Ramos (cell line): ENCODE results near the gene PLCD3.

ENCODE experiments used
- in situ Hi-C: fragments of 300-500 bp; cut with MboI; formaldehyde crosslinking; loops from one replicate; pipeline ENCODE4 v1.14.3; 2022; ENCODE audit warnings: low sequenced_read_pairs; ENCODE audit not compliant: unreplicated experiment

The PLCD3 gene

DNA sequence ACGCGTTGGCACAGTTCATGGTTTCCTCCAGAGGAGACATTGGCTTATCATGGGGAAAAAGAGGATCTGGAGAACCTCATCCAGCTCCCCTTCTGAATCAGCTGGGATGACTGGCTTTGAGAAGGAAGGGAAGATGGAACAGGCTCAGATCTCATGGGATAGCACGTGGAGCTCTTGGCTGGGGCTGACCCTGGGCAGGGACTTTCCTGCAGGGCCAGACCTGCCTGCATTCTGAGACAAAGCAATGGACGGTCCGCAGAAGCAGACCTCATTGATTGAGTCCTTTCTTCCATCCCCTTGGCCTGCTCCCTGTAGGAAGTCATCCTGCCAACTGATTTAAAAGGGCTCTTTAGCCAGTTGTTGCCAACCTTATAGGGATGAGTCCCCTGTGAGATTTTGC lies 26.2 kb downstream of the PLCD3 start:
- in situ Hi-C loops = loop anchor here (10.0 kb wide), 1 partner anchor 331 kb away; no protein-coding TSS in a partner anchor

GRCh38 chr17:45104907-45105624 lies 27.2 kb downstream of the PLCD3 start:
- in situ Hi-C loops = loop anchor here (10.0 kb wide), 1 partner anchor 330 kb away; no protein-coding TSS in a partner anchor

DNA sequence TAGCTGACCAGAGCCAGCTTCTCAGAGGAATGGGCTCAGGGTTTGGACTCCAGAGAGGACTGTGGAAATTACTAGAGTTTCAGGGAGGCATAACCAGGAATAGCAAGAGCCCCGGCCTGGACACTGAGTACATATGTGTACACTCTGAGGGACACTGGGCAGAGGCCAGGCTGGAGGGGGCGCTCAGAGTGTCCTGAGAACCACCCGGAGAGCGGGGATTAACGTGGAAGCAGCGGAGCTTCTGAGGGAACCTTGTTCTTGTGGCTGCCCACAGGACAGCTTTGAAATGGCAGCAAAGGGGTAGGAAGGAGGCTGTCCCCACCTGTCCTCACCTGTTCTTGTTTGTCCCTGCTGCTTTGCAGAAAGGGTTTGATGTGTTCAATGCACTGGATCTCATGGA lies 27.8 kb downstream of the PLCD3 start:
- in situ Hi-C loops = loop anchor here (10.0 kb wide), 1 partner anchor 330 kb away; no protein-coding TSS in a partner anchor

- in situ Hi-C loops = loop anchor here (10.0 kb wide), 1 partner anchor 329 kb away; no protein-coding TSS in a partner anchor
Measured at GRCh38 chr17:45104029-45104428, 28.3 kb downstream of the PLCD3 start.

- in situ Hi-C loops = loop anchor here (10.0 kb wide), 1 partner anchor 329 kb away; no protein-coding TSS in a partner anchor
Measured at GRCh38 chr17:45103269-45103795, 29.0 kb downstream of the PLCD3 start.

DNA sequence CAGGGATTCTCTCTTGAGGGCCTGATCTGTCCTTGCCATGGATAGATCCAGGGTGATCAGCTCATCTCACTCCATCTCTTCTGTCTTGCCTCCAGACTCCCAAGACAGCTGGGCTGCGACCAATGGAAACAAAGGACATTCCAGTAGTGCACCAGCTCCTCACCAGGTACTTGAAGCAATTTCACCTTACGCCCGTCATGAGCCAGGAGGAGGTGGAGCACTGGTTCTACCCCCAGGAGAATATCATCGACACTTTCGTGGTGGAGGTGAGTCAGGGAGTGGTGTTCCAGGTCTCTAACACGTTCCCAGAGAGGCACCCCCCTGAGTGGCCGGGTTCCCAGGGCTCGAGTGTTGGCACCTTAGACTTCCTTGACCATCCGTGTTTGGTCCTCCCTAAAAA lies 29.5 kb downstream of the PLCD3 start:
- in situ Hi-C loops = loop anchor here (10.0 kb wide), 1 partner anchor 328 kb away; no protein-coding TSS in a partner anchor

- in situ Hi-C loops = loop anchor here (10.0 kb wide), 1 partner anchor 327 kb away; no protein-coding TSS in a partner anchor
Measured at GRCh38 chr17:45101883-45102811, 30.2 kb downstream of the PLCD3 start.

- in situ Hi-C loops = loop anchor here (10.0 kb wide), 1 partner anchor 327 kb away; no protein-coding TSS in a partner anchor
Measured at GRCh38 chr17:45101546-45101882, 30.8 kb downstream of the PLCD3 start.

DNA sequence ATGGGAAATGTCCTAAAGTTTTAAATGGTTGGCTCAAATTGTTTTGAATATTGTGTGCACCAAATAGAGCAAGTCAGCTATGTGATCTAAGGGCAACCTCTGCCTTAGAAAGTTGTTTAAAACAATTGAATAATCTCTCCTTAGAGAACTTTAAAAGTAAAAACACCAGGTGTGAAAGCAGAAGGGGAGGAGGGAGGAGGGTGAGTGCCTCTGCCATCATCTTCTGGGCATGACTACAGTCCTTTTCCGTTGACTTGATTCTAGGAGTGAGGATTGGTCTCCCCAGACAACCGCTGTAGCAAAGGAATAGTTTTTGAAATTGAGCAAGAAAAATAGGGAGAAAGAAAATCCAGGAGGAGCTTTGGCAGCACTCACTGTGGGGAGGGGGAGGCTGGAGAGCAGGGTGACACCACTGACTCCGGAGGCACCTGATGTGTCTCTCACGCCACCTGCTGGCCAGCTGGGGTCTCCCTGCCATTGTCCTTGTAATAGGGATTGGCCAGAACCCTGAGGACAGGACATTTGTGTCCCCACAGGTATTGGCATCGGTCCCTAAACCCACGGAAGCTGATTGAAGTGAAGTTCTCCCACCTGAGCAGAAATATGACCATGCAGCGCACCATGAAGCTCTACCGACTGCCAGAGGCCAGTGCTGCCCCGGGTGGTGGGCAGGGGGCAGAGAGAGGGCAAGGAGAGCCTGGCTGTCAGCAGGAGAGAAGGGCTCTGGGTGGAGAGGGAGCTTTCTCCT lies 33.3 kb downstream of the PLCD3 start:
- in situ Hi-C loops = no loop called here

DNA sequence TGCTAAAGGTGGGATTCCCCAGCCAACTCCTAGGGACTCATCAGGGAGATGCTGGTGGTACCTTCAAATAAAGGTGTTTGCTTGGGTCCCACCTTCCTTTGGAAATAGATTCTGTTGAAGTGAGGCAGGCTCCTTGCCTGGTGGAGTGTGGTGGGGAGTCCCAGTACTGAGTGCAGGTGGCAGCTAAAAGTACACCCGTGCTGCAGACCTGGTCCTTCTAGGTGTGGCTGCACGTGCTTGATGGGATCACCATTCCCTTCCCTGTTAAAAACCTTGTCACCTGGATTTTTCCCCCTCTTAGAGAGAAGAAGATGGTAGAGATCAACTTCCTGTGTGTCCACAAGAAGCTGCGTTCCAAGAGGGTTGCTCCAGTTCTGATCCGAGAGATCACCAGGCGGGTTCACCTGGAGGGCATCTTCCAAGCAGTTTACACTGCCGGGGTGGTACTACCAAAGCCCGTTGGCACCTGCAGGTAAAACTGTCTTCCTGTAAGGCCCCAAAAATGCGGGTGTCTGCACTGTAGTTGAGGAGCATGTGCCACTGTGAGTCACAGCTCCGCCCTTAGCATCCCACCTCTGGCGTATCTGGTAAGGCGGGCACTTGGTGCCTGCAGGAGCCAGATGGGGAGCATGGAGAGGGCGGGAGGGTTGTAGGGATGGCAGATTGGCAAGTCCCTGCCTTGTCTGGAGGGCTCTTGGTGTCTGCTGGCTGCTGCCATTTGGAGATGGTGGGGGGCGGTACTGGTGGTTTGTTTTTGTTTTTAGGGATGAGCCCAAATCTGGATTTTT lies 34.0 kb downstream of the PLCD3 start:
- in situ Hi-C loops = no loop called here

DNA sequence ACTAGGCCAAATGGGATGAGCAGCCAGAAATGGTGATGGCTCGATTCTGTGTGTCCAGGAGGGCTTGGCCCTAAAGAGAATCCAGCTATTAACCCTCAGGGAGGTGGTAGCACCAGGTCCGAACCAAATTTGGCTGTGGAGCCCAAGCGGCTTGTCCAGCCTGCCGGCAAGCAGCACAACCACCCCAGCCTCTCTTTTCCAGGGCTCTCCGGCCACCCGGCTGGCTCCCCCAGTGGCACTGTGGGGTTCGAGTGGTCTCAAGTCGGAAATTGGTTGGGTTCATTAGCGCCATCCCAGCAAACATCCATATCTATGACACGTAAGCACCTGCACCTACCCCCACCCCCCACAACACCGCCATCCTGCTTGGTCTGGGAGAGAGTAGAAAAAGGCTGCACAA lies 35.4 kb downstream of the PLCD3 start:
- in situ Hi-C loops = no loop called here

DNA sequence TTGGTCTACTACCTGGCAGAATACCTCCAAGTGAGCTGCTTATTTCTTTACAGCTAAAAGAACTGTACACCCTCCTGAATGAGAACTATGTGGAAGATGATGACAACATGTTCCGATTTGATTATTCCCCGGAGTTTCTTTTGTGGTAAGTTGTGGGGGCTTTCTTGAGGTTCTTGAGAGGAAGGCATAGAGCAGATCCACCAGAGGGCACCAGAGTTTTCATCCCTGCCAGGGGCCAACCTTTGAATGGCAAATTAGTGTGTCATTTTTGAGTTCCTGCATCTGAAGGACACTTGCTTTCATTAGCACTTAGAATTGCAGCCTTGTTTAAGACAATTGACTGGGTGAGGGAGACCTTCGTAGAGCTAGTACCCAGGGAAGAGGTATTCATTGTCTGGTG lies 36.2 kb downstream of the PLCD3 start:
- in situ Hi-C loops = no loop called here

DNA sequence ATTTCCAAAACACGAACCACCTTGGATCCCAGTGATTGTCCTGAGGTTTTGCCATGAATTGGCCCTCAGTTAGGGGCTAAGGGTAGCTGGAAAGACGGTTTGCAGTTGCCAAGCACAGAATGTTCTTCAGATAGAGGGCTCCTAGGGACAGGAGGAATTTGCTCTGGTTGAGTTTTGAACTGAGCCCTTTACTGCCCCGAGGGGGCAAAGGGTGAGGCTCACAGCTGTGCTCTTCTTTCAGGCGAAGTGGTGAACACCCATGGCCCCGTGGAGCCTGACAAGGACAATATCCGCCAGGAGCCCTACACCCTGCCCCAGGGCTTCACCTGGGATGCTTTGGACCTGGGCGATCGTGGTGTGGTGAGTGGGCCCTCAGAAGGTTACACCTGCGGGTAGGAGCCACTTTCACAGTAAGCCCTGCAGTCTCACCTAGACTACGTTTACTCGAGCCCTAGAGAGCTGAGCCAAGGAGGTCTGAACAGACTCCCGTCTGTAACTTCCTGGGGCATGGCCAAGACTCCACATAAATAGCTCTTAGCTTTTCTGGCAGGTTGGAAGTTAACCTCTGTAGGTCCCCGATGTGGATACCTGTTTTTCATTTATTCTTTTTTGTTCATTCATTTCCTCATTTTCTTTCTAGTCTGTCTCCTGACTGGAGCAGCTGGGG lies 38.7 kb downstream of the PLCD3 start:
- in situ Hi-C loops = no loop called here

GRCh38 chr17:45092911-45093430 lies 39.3 kb downstream of the PLCD3 start:
- in situ Hi-C loops = no loop called here

- in situ Hi-C loops = no loop called here
Measured at GRCh38 chr17:45091778-45092425, 40.4 kb downstream of the PLCD3 start.

- in situ Hi-C loops = no loop called here
Measured at GRCh38 chr17:45090711-45091110, 41.6 kb downstream of the PLCD3 start.

DNA sequence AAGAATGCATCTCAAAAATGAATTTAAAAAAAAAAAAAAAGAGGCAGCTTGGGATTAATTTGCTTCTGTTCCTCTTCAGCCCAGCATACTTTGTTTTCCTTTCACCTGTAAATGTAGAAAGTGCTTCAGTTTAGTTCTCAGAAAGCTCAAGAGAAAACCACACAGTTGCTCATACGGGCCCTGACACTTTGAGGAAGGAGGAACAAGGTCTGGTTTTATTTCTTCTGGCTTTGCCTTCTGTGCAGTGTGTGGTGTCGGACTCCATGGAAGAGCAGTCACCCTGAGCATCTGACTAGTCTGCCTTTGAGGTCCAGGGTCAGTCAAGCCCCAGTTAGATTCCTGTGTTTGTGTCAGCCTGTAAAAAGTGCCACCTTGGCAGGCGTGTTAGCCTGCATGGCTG lies 43.6 kb downstream of the PLCD3 start:
- in situ Hi-C loops = no loop called here

DNA sequence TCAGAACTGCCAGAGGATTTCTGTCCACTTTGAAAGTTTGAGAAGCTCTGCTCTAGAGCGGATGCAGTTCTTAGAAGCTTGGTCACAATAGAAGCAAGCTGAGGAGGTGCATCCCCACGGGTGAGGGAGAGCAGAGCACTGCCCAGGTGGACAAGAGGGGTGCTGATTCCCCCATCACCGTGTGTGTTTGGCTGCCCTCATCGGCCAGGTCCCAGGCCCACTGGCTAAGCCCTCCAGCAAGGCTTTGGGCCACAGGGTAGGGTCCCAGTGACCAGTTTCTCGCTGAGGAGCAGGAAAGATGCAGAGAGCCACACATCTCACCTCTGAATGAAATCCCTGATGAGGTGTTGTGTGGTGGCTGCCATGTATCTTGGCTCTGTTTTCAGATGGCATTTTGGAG lies 44.3 kb downstream of the PLCD3 start:
- in situ Hi-C loops = no loop called here
